ENCODE measurements around the gene LEFTY2. TPM values are rescaled to one million over a fixed set of nuclear protein-coding genes. Genes with fewer than 3 reads are reported as not detected.
"Not testable (repeated sequence)": the region's sequence is repeated elsewhere in the genome, so short reads cannot be mapped to it uniquely, and the experiment has no call there.

The LEFTY2 gene
- total and polyA plus RNA-seq, 9 of the 15 experiments (the other 6 are each of a cell fraction or from before 2014, with no cell fraction given) = 0.04 to 0.14 TPM; not detected in 7

- H3K27ac ChIP-seq (ENCODE audit: extremely low read depth, low read depth, low read length); BruUV-seq (replicated peaks); CTCF ChIA-PET (ENCODE audit: low intra/inter-chr PET ratio); H3K9me3 ChIP-seq (replicated peaks; ENCODE audit: control insufficient read depth, insufficient read depth, low read depth, low read length); H3K79me2 ChIP-seq (ENCODE audit: control insufficient read depth, insufficient read depth, low read length); H2AFZ ChIP-seq (ENCODE audit: low read depth, low read length); H3K9ac ChIP-seq (ENCODE audit: insufficient read depth in 1 of 2, low read depth in 2 of 2, low read length in 2 of 2); ATAC-seq; DNase-seq (ENCODE audit: extremely low read depth in 1 of 4, low spot score in 3 of 4); H3K9me1 ChIP-seq (ENCODE audit: control insufficient read depth, insufficient read depth, low read length); H3K27me3 ChIP-seq (ENCODE audit: control insufficient read depth in 2 of 2, insufficient read depth in 2 of 2, low read length in 2 of 2); intact Hi-C loops (cut with micrococcal nuclease); FAIRE-seq; H4K20me1 ChIP-seq (replicated peaks; ENCODE audit: control insufficient read depth, insufficient read depth, low read length); H3K4me2 ChIP-seq (ENCODE audit: insufficient read depth, low read length); in situ Hi-C loops (cut with MboI); H3K36me3 ChIP-seq (ENCODE audit: control insufficient read depth, insufficient read depth, low read length); H3K4me3 ChIP-seq: not testable (repeated sequence)
- peaks cover 7 to 23% of the 10 kb centered on the region in 2 experiments; a peak in 4 of 5 replicates for H3K4me1 ChIP-seq (replicated peaks in 1 of 2; ENCODE audit: control insufficient read depth in 2 of 2, insufficient read depth in 2 of 2, low read length in 2 of 2)
- whole genome bisulfite sequencing (ENCODE audit: insufficient coverage, low coverage, missing lambda C conversion rate) = 82% methylated on average over 22 of the region's 69 CpGs
- POLR2A ChIA-PET = interaction anchor here (1.3 kb wide), 1 partner anchor 10 kb away, joined by 6 read pairs; no protein-coding TSS in a partner anchor
Observed at GRCh38 chr1:225939097-225939938, 1.7 kb downstream of the LEFTY2 start.

- Histone ChIP-seq H3K79me2 (ENCODE audit: control insufficient read depth, insufficient read depth, low read length) (no peaks in the 10 kb centered on the region), H3K4me2 (ENCODE audit: insufficient read depth, low read length) (no peak overlapping the region), H3K9me1 (ENCODE audit: control insufficient read depth, insufficient read depth, low read length) (no peaks in the 10 kb centered on the region), H3K9me3 (replicated peaks; ENCODE audit: control insufficient read depth, insufficient read depth, low read depth, low read length) (no peaks in the 10 kb centered on the region), H3K4me3 (no peak overlapping the region), H3K9ac (ENCODE audit: insufficient read depth in 1 of 2, low read depth in 2 of 2, low read length in 2 of 2) (no peak overlapping the region), H3K4me1 (replicated peaks in 1 of 2; ENCODE audit: control insufficient read depth in 2 of 2, insufficient read depth in 2 of 2, low read length in 2 of 2) (peaks cover 7 to 21% of the 10 kb centered on the region in 2 experiments; a peak in 4 of 5 replicates), H4K20me1 (replicated peaks; ENCODE audit: control insufficient read depth, insufficient read depth, low read length) (no peaks in the 10 kb centered on the region), H2AFZ (ENCODE audit: low read depth, low read length) (peak overlapping the region; percentile 70), H3K27me3 (ENCODE audit: control insufficient read depth in 2 of 2, insufficient read depth in 2 of 2, low read length in 2 of 2) (no peaks in the 10 kb centered on the region), H3K27ac (ENCODE audit: extremely low read depth, low read depth, low read length) (no peak overlapping the region), H3K36me3 (ENCODE audit: control insufficient read depth, insufficient read depth, low read length) (no peaks in the 10 kb centered on the region)
- no TSS peak for BruUV-seq (replicated peaks)
- 87% methylated on average over 20 of the region's 21 CpGs for WGBS (ENCODE audit: insufficient coverage, low coverage, missing lambda C conversion rate)
- intact Hi-C loops (cut with micrococcal nuclease) = no loop called here
- DNase-seq (ENCODE audit: extremely low read depth in 1 of 4, low spot score in 3 of 4) = no peak
- no peak for FAIRE-seq
- ChIA-PET CTCF (ENCODE audit: low intra/inter-chr PET ratio) (no interaction called here), POLR2A (interaction anchor here (0.6 to 1.9 kb wide), 7 partner anchors 9 to 492 kb away, joined by 3 to 10 read pairs (median 4); no protein-coding TSS in a partner anchor)
- ATAC-seq = no peak
- in situ Hi-C loops (cut with MboI) = no loop called here
- TF ChIP-seq PKNOX1 (IDR thresholded peaks at IDR 0.05) = 0 out of 2 replicates have a peak, but pooled peaks have one; percentile 17
- no peak for TF ChIP-seq ZNF146 (CRISPR knock-in tag; IDR thresholded peaks at IDR 0.05; ENCODE audit: unreplicated experiment)
- TF ChIP-seq CREBBP (IDR thresholded peaks at IDR 0.05; ENCODE audit: low read depth, low read length) = no peak
Observed at GRCh38 chr1:225937048-225937968, 3.7 kb downstream of the LEFTY2 start.
